ENCODE data around the gene LTB4R2.

- TF ChIP-seq RARB (CRISPR knock-in tag; IDR thresholded peaks at IDR 0.05) (no peak), CSRNP3 (CRISPR knock-in tag; IDR thresholded peaks at IDR 0.05) (no peak), SNAI2 (CRISPR knock-in tag; IDR thresholded peaks at IDR 0.05) (no peak), ARNTL (CRISPR knock-in tag; IDR thresholded peaks at IDR 0.05; ENCODE audit: borderline replicate concordance, low read depth) (no peak), BACH2 (CRISPR knock-in tag; IDR thresholded peaks at IDR 0.05; ENCODE audit: borderline replicate concordance) (no peak), CREB5 (CRISPR knock-in tag; IDR thresholded peaks at IDR 0.05; ENCODE audit: low read depth) (no peak), ZNF70 (CRISPR knock-in tag; IDR thresholded peaks at IDR 0.05) (no peak), GLIS3 (CRISPR knock-in tag; IDR thresholded peaks at IDR 0.05) (no peak), PATZ1 (CRISPR knock-in tag; IDR thresholded peaks at IDR 0.05; ENCODE audit: borderline replicate concordance) (no peak), ZFP3 (CRISPR knock-in tag; IDR thresholded peaks at IDR 0.05) (no peak), ZNF565 (CRISPR knock-in tag; conservative IDR thresholded peaks at IDR 0.05; ENCODE audit: low read depth) (no peak), PPARA (CRISPR knock-in tag; IDR thresholded peaks at IDR 0.05; ENCODE audit: borderline replicate concordance) (no peak), ESRRG (CRISPR knock-in tag; IDR thresholded peaks at IDR 0.05) (no peak), ZFP30 (CRISPR knock-in tag; IDR thresholded peaks at IDR 0.05) (no peak)
Measured at GRCh38 chr14:24329073-24329663, 19.2 kb downstream of the LTB4R2 start.
